HG02798 (cell line): ENCODE results near the gene PUS1.
A peak's percentile ranks its signal among the peaks of the same experiment; 100 is the strongest.

Experiments used
- ATAC-seq: cut with Tn5 transposase; IDR thresholded peaks from one replicate; pipeline ENCODE4 v1.9.1; 2021; ENCODE audit warnings: mild to moderate bottlenecking; ENCODE audit not compliant: unreplicated experiment, poor library complexity

PUS1 gene

GRCh38 chr12:131915000-131915689 is 13.9 kb upstream of the PUS1 start:
- ATAC-seq = no peak

- ATAC-seq = no peak
These were observed 13.3 kb upstream of the PUS1 start for GRCh38 chr12:131915823-131916222.

GRCh38 chr12:131916306-131917138 is 12.6 kb upstream of the PUS1 start:
- ATAC-seq = no peak

GRCh38 chr12:131917139-131917710 is 11.9 kb upstream of the PUS1 start:
- ATAC-seq = no peak

- no peak for ATAC-seq
These were observed 11.3 kb upstream of the PUS1 start for GRCh38 chr12:131917711-131918306.

- ATAC-seq = no peak
These were observed 10.6 kb upstream of the PUS1 start for GRCh38 chr12:131918311-131919050.

- no peak for ATAC-seq
These were observed 10.1 kb upstream of the PUS1 start for GRCh38 chr12:131919051-131919347.

- no peak for ATAC-seq
These were observed 9.5 kb upstream of the PUS1 start for GRCh38 chr12:131919366-131920156.

- no peak for ATAC-seq
These were observed 8.9 kb upstream of the PUS1 start for GRCh38 chr12:131920157-131920508.

- no peak for ATAC-seq
These were observed 7.9 kb upstream of the PUS1 start for GRCh38 chr12:131920902-131921840.

GRCh38 chr12:131921866-131922769 is 7.0 kb upstream of the PUS1 start:
- ATAC-seq = no peak

GRCh38 chr12:131922772-131923171 is 6.3 kb upstream of the PUS1 start:
- no peak for ATAC-seq

- peak; percentile 80 for ATAC-seq
These were observed 5.8 kb upstream of the PUS1 start for GRCh38 chr12:131923260-131923659.

- no peak for ATAC-seq
These were observed 1.7 kb upstream of the PUS1 start for GRCh38 chr12:131927110-131928079.

GRCh38 chr12:131928080-131928710 is 881 bp upstream of the PUS1 start:
- ATAC-seq = no peak
